Uterine smooth muscle cell (primary cell): Measurements from ENCODE around the gene ABRAXAS1. TPM values are rescaled to one million over a fixed set of nuclear protein-coding genes. Genes with fewer than 3 reads are reported as not detected.

ENCODE experiments used
- total RNA-seq: library from RNA; depleted of rRNA; stranded (reverse); fragments of >200 nt; gene quantifications from 2 replicates; pipeline ENCODE4 v1.2.3, GENCODE V29; 2014

The ABRAXAS1 gene
- 18.2 and 24.5 TPM in 2 replicates for total RNA-seq

GRCh38 chr4:83484500-83485461 is at the start of gene ABRAXAS1:
Gene ABRAXAS1, minus strand, starts transcription at chr4:83485100. Its CDS starts 28 bp downstream, at chr4:83485072.

GRCh38 chr4:83455281-83456183 is 29.4 kb downstream of the ABRAXAS1 start, which contains the start of the genes HELQ and MRPS18C:
Gene HELQ, minus strand, starts transcription at chr4:83455823. Its CDS starts 130 bp downstream, at chr4:83455693.
Gene MRPS18C, plus strand, starts transcription at chr4:83456058. Its CDS starts 20 bp downstream, at chr4:83456078.

Other genes with a start within 250 kb of the ABRAXAS1 start
- gene COQ2, start 200.3 kb downstream of the ABRAXAS1 start, total RNA-seq = 18.1 and 34.2 TPM in 2 replicates
- 0.75 and 1.8 TPM in 2 replicates for gene HPSE, start 150.3 kb downstream of the ABRAXAS1 start, total RNA-seq
- gene HELQ, start 29.3 kb downstream of the ABRAXAS1 start, total RNA-seq = 13.1 and 16.5 TPM in 2 replicates
- 28.3 and 30.9 TPM in 2 replicates for gene MRPS18C, start 29.0 kb downstream of the ABRAXAS1 start, total RNA-seq
- gene GPAT3, start 51.0 kb upstream of the ABRAXAS1 start, total RNA-seq = 30.2 and 47.6 TPM in 2 replicates